NAMALWA (cell line): ENCODE results near the gene RECQL5.

Experiments used
- DNase-seq: peaks from one replicate; pipeline ENCODE4 v3.0.0-alpha.2; 2015; ENCODE audit warnings: low spot score

Gene RECQL5

GRCh38 chr17:75633486-75634375 lies 33.2 kb downstream of the RECQL5 start:
- no peak for DNase-seq

DNA sequence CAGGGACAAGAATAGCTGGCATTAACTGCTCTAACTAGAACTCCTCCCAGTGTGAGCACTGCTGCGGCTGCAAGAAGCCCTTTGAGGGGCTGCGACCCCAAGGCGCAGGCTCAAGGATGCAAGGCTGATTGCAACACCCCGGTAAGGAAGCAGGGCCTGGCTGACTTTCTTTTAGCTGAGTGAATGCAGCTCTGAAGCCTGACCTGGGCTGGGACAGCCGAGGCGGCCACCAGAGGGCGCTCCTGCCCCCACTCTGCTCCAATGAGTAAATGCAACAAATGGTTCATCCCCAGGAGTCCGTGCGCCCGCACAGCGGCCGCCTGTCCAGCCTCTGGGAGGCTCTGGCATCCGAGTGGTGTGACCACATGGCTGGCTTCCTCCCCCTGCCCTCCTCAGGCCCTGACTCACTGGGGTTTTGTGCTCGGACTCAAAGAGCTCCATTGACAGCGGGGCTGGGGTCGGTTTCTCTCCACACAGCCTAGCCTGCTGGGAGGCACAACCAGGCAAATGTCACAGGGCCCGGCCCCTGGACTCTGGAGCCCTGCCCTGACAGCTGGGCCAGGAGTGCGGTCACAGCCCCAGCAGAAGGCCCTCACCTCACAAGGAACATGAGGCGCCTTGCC lies 34.0 kb downstream of the RECQL5 start, which contains the start of gene SMIM5:
Gene SMIM5 (plus strand): TSS at position 572 of the 623 bp plus-strand sequence. CDS start 6,768 bp downstream, outside the sequence.
- DNase-seq, result peak; percentile 84

DNA sequence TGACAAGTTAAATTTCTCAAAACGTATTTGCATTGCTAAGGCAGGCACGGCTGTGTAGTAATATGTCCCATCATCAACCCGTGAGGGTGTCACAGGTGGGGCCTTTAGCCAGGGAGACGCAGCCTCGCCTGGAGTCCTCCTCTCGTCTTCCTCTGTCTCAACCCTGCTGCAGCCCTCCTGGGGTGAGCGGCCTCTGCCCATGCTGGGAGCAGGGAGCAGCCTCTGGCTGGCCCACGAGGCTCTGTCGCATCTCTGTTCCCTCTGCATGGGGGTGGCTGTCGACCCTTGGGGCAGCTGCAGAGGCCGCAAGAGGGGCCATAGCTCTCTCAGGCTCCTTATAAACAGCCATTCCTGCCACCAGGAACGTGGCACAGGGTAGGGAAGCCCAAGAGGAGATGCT lies 34.5 kb downstream of the RECQL5 start:
- DNase-seq, result no peak

DNA sequence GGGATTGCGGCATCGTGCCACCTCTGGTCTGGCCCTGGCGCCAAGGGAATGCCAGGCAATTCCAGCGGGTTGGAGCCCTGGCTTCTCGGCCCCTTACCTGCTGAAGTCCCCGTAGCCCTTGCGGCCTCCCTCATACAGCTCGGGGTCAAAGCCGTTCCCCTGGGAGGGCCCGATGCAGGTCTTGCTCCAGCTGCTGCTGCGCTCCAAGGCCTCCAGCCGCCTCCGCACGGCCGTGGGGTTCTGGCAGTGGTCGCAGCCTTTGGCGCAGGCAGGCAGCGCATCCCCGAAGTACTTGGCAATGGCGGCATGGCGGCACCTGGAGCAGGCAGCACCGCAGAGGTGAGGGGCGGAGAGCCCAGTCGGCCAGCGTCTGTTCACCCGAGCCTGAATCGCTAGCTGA lies 35.6 kb downstream of the RECQL5 start:
- no peak for DNase-seq

DNA sequence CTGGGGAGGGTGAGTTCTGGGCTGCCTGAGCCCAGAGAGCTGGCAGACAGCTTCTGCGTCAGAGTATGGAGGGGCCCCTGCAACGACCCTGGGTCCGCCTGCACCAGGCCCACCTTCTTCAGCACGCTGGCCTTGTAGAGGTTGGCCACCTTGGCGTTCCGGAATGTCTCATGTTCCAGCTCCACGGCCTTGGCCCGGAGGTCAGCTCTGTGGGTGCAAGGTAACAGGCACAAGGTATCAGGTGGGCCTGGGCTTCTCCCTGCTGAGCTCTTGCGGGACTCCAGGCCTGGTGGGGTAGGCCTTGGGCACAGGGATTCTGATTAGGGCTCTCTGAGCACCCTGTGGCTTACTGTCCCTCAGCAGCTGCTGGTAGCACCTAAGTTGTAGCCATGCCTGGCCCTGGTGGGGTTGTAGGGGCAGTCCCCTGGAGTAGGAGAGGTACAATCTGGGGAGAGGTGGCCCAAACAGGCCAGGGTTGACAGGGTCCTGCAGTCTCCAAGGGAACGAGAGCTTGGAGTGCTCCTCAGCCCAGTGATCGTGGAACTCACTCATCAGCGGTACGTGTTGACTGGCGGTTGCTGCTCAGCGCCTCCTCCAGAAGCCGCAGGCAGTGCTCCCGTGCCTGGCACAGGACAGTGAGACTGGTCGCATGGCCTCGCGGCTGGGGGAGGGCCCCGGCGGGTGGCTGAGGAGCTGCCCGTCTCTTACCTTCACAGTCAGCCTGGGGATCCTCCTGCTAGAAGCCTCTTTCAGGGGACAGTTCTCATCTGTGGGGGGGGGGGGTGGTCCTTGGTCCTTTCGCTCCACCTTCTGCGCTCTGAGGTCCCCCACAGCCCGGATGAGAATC lies 36.7 kb downstream of the RECQL5 start:
- no peak for DNase-seq

DNA sequence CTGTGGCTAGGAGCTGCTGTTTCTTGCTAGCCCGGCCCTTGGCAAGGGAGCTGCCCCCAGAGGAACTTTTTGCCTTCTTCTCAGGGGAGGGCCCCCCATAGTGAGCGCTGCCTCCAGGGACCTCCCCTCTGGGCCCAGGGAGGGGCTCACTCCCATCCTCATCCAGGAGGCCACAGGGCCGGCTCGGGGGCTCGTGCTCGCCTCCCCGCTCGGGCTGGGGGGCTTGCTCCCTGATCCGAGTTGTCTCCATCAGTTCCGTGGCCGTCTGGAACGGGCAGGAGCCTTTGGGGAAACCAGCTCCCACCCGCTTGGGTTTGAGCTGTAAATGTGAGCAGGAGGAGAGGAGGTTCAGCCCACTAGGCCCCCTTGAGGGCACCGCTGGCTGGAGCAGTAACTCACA lies 37.8 kb downstream of the RECQL5 start:
- no peak for DNase-seq

DNA sequence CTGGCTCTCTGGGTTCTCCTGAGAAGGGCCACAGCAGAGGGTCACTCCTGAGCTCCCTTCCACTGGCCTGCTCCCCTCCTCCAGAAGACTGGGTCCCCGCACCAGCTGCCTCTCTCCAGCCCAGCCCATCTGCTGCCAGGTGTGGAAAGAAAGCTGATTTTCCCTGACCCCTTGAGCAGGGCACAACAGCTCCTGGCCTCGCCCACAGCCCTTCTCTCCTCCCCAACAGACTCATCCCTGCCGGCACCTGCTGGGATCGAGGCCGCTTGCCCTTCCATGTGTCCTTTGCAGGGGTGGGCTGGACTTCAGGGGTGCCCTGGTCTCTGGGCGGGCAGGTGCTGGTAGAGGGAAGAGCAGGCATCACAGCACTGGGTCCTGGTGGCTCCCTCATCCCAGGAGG lies 38.5 kb downstream of the RECQL5 start:
- no peak for DNase-seq

DNA sequence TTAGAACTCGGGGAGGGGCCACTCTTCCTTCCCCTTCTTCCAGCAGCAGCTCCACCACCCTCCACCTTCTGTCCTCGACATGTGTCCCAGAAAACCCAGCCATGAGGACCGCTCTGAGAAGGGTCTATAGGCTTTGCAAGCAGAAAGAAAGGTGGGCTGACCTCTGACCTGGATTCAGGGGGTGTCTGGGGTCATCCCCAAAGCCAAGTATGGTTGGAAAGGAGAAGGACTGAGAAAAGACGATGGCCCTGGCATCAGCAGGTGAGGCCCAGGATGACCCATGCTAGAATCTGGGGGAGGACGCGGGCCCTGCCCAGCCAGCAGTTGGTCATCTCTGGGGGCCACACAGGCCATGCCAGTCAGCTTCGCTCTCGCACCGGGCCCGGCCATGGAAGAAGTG lies 39.9 kb downstream of the RECQL5 start:
- no peak for DNase-seq

GRCh38 chr17:75626496-75627038 lies 40.4 kb downstream of the RECQL5 start:
- peak; percentile 25 for DNase-seq

DNA sequence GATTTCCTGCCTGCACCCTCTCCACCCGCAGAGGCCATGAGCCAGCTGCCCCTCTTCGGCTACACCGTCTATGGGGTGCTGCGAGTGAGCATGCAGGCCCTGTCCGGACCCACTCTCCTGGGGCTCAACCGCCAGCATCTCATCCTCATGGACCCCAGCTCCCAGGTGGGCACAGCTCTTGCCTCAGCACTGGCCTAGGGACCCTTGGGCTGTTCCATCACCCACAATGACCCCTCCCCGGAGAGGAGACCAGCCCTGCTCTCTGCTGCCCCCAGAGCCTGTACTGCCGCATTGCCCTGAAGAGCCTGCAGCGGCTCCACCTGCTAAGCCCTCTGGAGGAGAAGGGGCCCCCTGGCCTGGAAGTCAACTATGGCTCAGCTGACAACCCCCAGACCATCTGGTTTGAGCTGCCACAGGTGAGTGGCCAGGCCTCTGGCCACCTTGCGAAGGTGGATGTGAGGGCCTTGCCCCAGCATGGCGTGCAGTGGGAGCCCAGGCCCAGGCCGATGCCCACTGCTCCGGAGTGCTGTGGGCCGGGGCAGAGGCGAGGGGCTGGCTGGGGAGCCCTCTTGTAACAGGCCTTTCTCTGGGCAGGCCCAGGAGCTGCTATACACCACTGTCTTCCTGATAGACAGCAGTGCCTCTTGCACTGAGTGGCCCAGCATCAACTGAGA lies 41.0 kb downstream of the RECQL5 start:
- DNase-seq, result peak; percentile 74

DNA sequence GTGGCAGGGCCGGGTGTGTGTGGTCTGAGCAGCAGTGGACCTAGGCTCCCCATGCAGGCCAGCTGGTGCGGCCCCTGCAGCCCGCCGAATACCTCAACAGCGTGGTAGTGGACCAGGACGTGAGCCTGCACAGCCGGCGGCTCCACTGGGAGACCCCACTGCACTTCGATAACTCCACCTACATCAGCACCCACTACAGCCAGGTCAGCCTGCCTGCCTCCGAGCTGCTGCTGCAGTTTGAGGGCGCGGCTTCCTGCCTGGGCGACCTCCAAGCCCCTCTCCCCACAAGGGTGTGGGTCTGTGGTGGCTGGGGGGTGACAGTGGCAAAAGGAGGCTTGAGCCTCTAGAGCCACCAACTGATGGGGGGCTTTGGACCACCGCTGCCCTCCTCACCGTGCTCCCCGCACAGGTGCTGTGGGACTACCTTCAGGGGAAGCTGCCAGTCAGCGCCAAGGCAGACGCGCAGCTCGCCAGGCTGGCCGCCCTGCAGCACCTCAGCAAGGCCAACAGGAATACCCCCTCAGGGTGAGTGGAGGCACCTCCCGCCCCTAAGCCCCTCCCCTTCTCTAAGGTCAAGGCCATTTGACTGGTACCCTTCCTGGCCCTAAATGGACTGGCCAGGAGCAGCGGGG lies 42.1 kb downstream of the RECQL5 start:
- DNase-seq, result no peak

- no peak for DNase-seq
Measured at GRCh38 chr17:75624021-75624420, 42.9 kb downstream of the RECQL5 start.

DNA sequence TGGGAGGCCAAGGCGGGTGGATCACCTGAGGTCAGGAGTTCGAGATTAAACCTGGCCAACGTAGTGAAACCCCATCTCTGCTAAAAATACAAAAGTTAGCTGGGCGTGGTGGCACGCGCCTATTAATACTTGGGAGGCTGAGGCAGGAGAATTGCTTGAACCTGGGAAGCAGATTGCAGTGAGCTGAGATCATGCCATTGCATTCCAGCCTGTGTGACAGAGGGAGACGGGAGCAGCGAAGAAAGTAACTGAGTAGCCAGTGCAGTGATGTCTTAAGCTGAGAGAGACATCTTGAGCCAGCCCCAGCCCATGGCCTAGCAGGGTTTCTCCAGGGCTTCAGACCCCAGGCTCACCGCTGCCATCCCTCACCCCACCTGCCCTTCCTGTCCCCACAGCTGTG lies 43.6 kb downstream of the RECQL5 start:
- DNase-seq, result no peak

DNA sequence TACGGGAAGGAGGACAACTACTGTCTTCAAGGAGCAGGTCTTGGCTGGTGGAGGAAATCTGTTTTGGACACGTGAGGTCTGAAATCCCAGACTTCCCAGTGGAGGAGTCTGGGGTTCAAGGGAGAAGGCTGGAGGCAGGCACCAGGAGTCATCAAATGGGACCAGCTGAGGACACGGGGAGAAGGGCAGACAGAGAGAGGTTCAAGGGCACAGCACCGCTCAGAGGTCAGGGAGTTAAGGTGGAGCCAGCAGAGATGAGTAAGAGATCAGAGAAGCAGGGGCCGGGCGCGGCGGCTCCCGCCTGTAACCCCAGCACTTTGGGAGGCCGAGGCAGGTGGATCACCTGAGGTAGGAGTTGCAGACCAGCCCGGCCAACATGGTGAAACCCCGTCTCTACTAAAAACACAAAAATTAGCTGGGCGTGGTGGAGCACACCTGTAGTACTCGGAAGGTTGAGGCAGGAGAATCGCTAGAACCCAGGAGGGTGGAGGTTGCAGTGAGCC lies 44.1 kb downstream of the RECQL5 start:
- DNase-seq, result no peak

DNA sequence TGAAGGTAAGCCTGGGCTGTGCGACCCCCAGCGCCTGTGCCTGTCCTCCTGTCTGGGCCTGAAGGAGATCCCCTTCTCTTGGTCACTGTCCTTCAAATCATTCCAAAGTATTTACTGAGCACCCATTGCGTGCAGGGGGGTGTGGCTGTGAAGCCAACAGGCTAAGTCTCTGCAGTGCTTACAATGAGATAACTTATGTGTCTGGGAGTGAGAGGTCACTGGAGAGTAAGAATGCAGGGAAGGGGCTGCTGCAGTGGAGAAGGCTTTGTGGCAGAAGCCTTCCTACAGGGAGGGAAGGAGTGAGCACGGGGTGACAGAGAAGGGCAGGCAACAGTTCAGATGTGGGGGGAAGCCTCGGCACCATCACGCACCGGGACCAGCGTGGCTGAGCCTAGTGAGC lies 44.9 kb downstream of the RECQL5 start:
- DNase-seq, result no peak

DNA sequence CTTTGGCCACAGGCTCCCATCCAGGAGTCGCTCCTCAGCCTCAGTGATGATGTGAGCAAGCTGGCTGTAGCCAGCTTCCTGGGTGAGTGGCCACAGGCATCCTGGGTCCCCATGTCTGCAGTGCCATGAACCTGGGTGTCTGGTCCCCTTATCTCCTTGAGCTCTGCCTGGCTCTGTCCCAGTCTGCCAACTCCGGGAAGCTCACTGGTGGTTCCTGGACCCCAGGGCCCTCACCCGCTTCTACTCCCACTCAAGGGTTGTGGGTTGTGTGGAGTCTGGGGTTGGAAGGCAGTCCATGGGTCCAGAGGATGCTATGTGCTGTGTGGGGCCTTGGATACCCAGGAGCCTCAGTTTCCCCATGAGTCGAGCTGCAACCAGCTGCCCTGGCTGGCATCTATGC lies 45.5 kb downstream of the RECQL5 start:
- DNase-seq, result no peak

DNA sequence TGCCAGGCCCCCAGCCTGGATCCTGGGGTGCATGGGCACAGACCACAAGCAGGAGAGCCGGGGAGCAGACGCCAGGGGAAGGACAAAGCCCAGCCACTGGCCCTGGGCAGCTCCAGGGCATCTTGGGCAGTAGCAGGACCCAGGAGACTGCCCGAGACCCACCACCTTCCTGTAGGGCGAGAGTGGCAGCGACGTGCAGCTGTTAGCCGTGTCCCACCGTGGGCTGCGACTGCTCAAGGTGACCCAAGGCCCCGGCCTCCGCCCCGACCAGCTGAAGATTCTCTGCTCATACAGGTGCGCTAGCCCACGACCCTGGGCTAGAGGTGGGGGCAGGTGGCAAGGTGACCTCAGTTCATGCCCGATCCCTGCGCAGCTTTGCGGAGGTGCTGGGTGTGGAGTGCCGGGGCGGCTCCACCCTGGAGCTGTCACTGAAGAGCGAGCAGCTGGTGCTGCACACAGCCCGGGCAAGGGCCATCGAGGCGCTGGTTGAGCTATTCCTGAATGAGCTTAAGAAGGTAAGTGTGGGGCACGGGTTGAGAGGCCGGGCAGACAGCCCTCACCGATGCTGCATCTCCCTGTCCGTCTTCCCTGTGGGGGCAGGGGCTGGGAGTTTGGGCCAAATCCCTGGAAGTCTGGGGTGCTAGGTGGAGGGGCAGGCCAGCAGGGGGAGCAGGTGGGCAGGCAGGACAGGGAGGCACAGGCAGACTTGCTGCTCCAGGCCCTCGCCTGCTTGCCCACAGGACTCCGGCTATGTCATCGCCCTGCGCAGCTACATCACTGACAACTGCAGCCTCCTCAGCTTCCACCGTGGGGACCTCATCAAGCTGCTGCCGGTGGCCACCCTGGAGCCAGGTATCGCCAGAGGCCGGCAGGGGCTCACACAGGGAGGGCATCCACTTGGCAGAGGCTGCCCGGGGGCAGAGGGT lies 47.2 kb downstream of the RECQL5 start:
- peak; percentile 37 for DNase-seq

DNA sequence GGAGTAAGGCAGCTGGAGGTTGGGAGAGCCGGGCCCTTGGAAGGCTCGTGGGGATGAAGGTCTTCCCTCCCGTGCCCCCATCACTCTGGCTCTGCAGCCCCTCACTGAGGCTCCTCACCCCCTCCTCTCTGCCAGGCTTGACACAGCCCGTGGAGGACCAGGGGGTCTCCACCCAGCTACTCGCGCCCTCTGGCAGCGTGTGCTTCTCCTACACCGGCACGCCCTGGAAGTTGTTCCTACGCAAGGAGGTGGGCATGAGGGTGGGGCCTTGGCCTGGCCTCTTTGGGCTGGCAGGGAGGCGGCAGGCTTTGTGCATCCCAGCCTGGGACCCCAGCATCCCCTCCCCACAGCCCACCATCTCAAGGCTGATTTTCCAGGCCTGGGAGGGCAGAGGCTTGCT lies 49.3 kb downstream of the RECQL5 start:
- no peak for DNase-seq

GRCh38 chr17:75617218-75617617 lies 49.7 kb downstream of the RECQL5 start:
- no peak for DNase-seq
